Posterior cingulate gyrus (tissue), 11 donors: Measurements from ENCODE around the gene CNGA4.
"Not testable (repeated sequence)": the region's sequence is repeated elsewhere in the genome, so short reads cannot be mapped to it uniquely, and the experiment has no call there.

ENCODE experiments used
- DNase-seq, 10 donors: peaks; one replicate each; pipeline versions ENCODE4 v3.0.0 to v3.0.0-alpha.2; 2020 to 2021; ENCODE audit warnings: mixed read lengths in 3 of 10
- intact Hi-C: fragments of 100-400 bp; cut with DNase I; formaldehyde crosslinking; loops from one replicate; pipeline ENCODE4 v1.15.1; 2023

CNGA4 gene

DNA sequence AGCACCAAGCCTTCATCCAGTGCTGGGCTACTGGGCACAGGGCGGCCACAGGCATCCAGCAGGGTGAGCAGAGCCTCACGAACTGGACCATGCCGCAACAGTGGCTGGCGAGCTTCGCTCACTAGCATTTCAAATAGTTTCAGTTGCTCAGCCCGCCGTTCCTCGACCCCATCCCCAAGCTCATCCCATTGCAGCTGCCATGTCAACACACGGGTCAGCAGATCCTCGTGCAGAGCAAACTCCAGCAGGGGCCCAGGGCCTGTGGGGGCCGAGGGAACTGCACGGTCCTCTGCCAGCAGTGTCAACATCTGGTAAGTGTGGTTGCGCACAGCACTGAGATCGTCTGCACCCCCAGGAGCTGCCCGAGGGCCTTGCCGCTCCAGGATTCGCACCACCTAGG, 15.0 kb upstream of the CNGA4 start:
- no peak for DNase-seq
- intact Hi-C loops = no loop called here

- DNase-seq = no peak
- intact Hi-C loops = no loop called here
Observed at GRCh38 chr11:6224421-6224820, 14.5 kb upstream of the CNGA4 start.

DNA sequence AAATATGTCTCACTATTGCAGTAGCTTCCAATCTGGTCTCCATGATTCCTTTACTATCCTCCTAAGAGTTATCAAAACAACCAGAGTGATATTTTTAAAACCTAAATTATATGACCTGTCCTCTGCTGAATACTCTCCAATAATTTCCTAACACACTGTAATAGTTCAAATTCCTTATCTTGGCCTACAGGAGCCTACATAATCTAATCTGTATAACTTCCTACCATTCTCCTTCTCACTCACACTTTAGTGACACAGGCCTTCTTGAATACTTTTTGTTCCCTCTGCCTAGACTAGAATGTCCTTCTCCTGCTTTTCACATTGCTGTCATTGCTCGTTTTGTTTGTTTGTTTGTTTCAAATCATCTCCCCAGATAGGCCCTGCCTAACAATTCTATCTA, 13.9 kb upstream of the CNGA4 start:
- intact Hi-C loops = no loop called here
- DNase-seq = no peak

DNA sequence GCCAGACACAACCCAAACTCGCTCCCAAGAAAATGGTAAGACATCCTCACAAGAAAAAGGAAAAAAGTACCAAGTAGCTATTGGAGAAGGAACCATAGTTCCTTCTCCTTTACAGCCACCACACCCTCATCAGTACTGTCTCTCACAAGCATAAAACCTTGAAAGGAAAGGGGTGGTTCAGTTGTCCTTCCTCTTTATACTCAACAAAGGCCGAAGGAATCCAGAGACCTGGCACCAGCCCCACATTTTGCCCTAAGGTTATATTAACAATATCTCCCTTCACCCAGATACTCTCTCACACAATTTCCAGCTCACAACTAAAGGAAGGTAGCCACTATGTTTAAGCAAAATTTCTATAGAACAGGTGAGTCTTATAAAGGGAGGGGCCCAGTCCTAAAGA, 13.0 kb upstream of the CNGA4 start:
- intact Hi-C loops = no loop called here
- DNase-seq = no peak

DNA sequence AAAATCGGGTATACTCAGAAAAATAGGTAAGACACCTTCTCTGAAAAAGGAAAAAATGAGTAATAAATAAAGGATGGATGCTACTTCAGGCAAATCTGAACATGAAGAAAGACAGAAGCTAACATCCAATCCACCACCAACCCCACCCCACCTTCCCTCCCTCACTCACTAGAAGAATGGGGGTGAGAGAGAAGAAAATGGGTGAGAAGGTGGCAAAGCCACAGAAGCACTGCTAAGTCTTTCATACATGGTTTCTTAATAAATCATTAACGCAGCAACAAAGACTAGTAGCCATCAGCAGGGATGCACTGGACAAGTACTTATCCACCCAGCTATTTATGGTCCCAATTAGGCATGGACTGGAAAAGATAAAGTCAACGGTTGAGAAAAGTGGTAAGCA, 10.4 kb upstream of the CNGA4 start:
- intact Hi-C loops = no loop called here

DNA sequence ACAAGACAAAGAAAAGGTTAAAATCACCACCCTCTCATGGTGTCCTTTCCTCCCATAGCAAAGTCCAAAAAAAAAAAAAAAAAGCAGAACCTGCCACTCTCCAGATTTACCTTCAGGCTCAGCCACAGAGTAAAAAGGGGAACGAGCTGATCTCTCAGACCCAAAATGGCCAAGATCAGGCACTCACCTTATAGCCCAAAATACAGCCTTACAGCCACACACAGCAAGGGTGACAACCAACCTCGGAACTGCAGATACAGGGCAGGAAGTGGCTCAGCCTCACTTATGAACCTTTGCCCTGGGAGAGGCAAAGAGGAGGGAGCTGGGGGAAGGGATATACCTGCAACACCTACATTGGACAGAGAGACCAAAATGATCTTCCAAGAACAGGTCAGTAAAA, 9.0 kb upstream of the CNGA4 start:
- DNase-seq = no peak
- intact Hi-C loops = no loop called here

More for the DNA sequence above, 10.4 kb upstream of the CNGA4 start:
- DNase-seq = no peak

DNA sequence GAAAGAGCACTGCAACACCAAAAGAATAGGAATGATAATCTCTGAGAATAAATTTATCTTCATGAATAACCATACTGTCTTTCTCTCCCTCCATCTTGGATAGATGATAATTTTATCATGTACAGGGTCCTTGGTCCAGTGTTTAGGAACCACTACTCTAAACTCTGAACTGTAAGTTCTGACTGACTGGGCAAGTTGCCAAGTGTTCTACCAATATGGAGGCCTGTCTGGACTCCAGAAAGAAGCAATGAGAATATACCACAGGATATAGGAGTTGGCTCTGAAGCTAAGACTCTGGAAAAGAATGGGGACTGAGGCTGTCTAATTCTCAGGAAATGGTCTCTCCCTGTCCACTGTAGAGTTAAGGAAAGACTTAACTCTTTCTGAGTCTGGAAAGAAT, 6.0 kb upstream of the CNGA4 start:
- intact Hi-C loops = no loop called here

DNA sequence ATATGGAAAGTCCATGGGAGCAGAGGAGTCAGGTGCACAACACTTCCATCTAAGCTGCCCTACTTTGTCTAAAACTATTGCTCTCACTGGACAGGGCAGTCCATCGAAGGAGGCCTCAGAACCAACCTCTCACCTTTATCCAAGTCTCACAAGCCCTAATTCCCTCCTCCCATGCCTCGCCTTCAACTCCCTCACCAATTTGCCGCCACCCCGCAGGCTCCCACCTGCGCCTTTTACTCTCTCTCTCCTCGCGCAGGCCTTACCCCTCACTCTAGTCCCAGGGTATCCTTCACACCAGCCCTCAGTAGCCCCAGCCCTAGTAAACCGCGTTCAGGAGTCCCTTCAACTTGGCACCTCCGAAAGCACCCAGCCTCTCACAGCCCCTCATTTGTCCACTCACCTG, 4.9 kb upstream of the CNGA4 start:
- intact Hi-C loops = loop anchor here (1.0 kb wide), 1 partner anchor 24 kb away; no protein-coding TSS in a partner anchor
- DNase-seq = peak in 2 of 10 donors; percentile 72 to 73

More for the DNA sequence above, 6.0 kb upstream of the CNGA4 start:
- no peak for DNase-seq

- intact Hi-C loops = loop anchor here (1.0 kb wide), 1 partner anchor 24 kb away; no protein-coding TSS in a partner anchor
- peak; percentile 99 to 100 (median 100) for DNase-seq
Observed at GRCh38 chr11:6234387-6235107, 4.3 kb upstream of the CNGA4 start, which contains the start of gene FHIP1B. FHIP1B (minus strand) TSS chr11:6234636; CDS start chr11:6224516, 10,120 bp downstream.

GRCh38 chr11:6237266-6237665, 1.6 kb upstream of the CNGA4 start:
- DNase-seq = no peak
- intact Hi-C loops = no loop called here

GRCh38 chr11:6237761-6238302, 1.1 kb upstream of the CNGA4 start:
- no peak for DNase-seq
- intact Hi-C loops = no loop called here

DNA sequence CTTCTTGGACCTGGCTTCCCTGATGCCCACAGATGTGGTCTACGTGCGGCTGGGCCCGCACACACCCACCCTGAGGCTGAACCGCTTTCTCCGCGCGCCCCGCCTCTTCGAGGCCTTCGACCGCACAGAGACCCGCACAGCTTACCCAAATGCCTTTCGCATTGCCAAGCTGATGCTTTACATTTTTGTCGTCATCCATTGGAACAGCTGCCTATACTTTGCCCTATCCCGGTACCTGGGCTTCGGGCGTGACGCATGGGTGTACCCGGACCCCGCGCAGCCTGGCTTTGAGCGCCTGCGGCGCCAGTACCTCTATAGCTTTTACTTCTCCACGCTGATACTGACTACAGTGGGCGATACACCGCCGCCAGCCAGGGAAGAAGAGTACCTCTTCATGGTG, 1.2 kb downstream of the CNGA4 start:
- peak in 2 of 10 donors; percentile 61 to 75 for DNase-seq
- intact Hi-C loops = no loop called here

- intact Hi-C loops = no loop called here
- no peak for DNase-seq
Observed at GRCh38 chr11:6240781-6241180, 1.9 kb downstream of the CNGA4 start.

- DNase-seq = no peak
- intact Hi-C loops = no loop called here
Observed at GRCh38 chr11:6241316-6241715, 2.4 kb downstream of the CNGA4 start.

- intact Hi-C loops = no loop called here
- no peak for DNase-seq
Observed at GRCh38 chr11:6245536-6245935, 6.6 kb downstream of the CNGA4 start.

GRCh38 chr11:6248248-6248647, 9.4 kb downstream of the CNGA4 start:
- no peak for DNase-seq
- intact Hi-C loops = no loop called here

GRCh38 chr11:6248897-6249296, 10.0 kb downstream of the CNGA4 start:
- DNase-seq, intact Hi-C loops: not testable (repeated sequence)

DNA sequence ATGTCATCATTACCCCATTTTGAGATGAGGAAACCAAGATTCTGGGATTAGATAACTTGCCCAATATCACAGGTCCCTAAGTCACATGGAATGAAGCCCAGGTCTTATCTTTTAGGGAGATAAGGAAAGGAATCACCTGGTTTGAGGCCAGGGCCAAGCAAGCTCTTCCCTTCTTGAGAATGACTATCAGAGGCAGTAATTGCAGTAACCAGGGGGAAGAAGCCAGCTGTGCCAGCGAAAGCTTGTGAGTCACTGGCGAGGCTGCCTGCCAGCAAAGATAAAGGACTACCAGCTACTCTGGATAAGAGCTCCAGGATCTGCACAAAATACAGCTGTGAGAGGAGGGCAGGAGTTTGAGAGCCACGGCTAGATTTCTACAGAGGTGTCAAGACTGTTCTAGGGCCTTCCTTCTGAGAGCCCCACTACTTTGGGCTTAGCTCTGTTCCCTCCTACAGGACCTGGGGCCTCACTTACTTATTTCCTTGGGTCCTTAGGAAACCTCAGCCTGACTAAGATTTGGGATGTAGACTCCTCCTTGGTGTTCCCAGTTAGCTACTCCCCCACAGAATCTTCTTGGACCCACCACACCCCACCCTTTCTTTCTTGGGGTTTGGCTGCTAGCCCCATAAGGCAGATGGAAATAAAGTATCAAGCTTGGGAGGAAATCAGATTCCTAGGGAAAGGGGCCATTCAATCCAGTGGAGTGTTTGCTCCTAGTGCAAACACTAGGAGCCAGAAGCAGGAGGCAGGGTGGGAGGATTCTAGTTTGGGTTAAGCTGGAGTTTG, 11.1 kb downstream of the CNGA4 start:
- intact Hi-C loops = loop anchor here (5.0 kb wide), 1 partner anchor 67 kb away; no protein-coding TSS in a partner anchor
- DNase-seq = peak in 8 of 10 donors; percentile 50 to 96 (median 77)

GRCh38 chr11:6251120-6251733, 12.3 kb downstream of the CNGA4 start:
- DNase-seq = peak in 9 of 10 donors; percentile 33 to 92 (median 63)
- intact Hi-C loops = loop anchor here (1.0 to 5.0 kb wide), 2 partner anchors 66 to 101 kb away; no protein-coding TSS in a partner anchor

- intact Hi-C loops = loop anchor here (1.0 to 5.0 kb wide), 2 partner anchors 65 to 100 kb away; no protein-coding TSS in a partner anchor
- DNase-seq = peak in 6 of 10 donors; percentile 34 to 91 (median 65)
Observed at GRCh38 chr11:6251990-6252473, 13.1 kb downstream of the CNGA4 start.
